ENCODE data around the gene CD207.

DNA sequence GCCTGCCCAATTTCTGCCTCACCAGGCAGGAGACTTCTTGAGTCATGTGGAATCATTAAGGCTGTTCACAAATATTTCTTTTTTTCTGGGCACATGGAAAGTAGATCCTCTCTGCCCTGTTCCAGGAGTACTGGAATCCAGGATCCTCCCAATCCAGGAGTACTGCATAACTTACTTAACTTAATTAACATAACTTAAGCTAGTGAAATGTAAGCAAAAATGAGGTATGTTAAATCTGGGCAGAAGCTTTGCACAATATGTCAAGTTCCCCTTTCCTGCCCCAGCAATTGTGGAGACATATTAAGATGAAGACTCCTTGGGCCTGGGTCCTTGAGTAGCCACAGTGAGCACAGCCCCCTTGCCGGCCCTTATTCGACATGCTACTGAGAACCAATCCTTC lies 3.2 kb downstream of the CD207 start:
- no peak for TF ChIP-seq POLR2A (IDR thresholded peaks at IDR 0.05; ENCODE audit: extremely low read depth, insufficient read length)
- TF ChIP-seq, protein P1, sequence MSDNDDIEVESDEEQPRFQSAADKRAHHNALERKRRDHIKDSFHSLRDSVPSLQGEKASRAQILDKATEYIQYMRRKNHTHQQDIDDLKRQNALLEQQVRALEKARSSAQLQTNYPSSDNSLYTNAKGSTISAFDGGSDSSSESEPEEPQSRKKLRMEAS (IDR thresholded peaks at IDR 0.05; ENCODE audit: low read depth, low read length): no peak
- TF ChIP-seq, protein P2, sequence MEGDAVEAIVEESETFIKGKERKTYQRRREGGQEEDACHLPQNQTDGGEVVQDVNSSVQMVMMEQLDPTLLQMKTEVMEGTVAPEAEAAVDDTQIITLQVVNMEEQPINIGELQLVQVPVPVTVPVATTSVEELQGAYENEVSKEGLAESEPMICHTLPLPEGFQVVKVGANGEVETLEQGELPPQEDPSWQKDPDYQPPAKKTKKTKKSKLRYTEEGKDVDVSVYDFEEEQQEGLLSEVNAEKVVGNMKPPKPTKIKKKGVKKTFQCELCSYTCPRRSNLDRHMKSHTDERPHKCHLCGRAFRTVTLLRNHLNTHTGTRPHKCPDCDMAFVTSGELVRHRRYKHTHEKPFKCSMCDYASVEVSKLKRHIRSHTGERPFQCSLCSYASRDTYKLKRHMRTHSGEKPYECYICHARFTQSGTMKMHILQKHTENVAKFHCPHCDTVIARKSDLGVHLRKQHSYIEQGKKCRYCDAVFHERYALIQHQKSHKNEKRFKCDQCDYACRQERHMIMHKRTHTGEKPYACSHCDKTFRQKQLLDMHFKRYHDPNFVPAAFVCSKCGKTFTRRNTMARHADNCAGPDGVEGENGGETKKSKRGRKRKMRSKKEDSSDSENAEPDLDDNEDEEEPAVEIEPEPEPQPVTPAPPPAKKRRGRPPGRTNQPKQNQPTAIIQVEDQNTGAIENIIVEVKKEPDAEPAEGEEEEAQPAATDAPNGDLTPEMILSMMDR (IDR thresholded peaks at IDR 0.05; ENCODE audit: low read depth, low read length): no peak
